ENCODE measurements around the gene CAMSAP1.

The CAMSAP1 gene

GRCh38 chr9:135827866-135828580 is 79.3 kb downstream of the CAMSAP1 start:
- DNase-seq, result no peak

- no peak for DNase-seq
Observed at GRCh38 chr9:135827301-135827700, 80.0 kb downstream of the CAMSAP1 start.

GRCh38 chr9:135826188-135826545 is 81.2 kb downstream of the CAMSAP1 start:
- DNase-seq, result no peak

GRCh38 chr9:135825435-135826187 is 81.7 kb downstream of the CAMSAP1 start:
- DNase-seq, result no peak

- no peak for DNase-seq
Observed at GRCh38 chr9:135823036-135823435, 84.3 kb downstream of the CAMSAP1 start.

- no peak for DNase-seq
Observed at GRCh38 chr9:135822374-135822755, 85.0 kb downstream of the CAMSAP1 start.

GRCh38 chr9:135821733-135822373 is 85.5 kb downstream of the CAMSAP1 start:
- DNase-seq, result no peak

- DNase-seq, result no peak
Observed at GRCh38 chr9:135821116-135821515, 86.2 kb downstream of the CAMSAP1 start.

GRCh38 chr9:135820661-135821060 is 86.7 kb downstream of the CAMSAP1 start:
- DNase-seq, result no peak

GRCh38 chr9:135819905-135820304 is 87.4 kb downstream of the CAMSAP1 start:
- DNase-seq, result no peak

GRCh38 chr9:135818718-135819475 is 88.4 kb downstream of the CAMSAP1 start:
- no peak for DNase-seq

- no peak for DNase-seq
Observed at GRCh38 chr9:135817951-135818717, 89.2 kb downstream of the CAMSAP1 start.

- DNase-seq, result no peak
Observed at GRCh38 chr9:135816651-135816970, 90.7 kb downstream of the CAMSAP1 start.

GRCh38 chr9:135815830-135816650 is 91.3 kb downstream of the CAMSAP1 start:
- DNase-seq, result no peak

GRCh38 chr9:135815413-135815812 is 91.9 kb downstream of the CAMSAP1 start:
- DNase-seq, result no peak

GRCh38 chr9:135814421-135815095 is 92.8 kb downstream of the CAMSAP1 start:
- no peak for DNase-seq

GRCh38 chr9:135813671-135814290 is 93.6 kb downstream of the CAMSAP1 start:
- no peak for DNase-seq

- DNase-seq, result no peak
Observed at GRCh38 chr9:135812961-135813360, 94.4 kb downstream of the CAMSAP1 start.

- no peak for DNase-seq
Observed at GRCh38 chr9:135811801-135812200, 95.5 kb downstream of the CAMSAP1 start.

- no peak for DNase-seq
Observed at GRCh38 chr9:135810806-135811575, 96.4 kb downstream of the CAMSAP1 start.

Data from NCI-H1417 treated with DMSO at 0.1 percent for 48 hours (cell line).